ENCODE measurements around the gene NSD2. TPM values are rescaled to one million over a fixed set of nuclear protein-coding genes. Genes with fewer than 3 reads are reported as not detected.
A peak's percentile ranks its signal among the peaks of the same experiment; 100 is the strongest.

Gene NSD2
- total RNA-seq, 1 donor from 2014 or later = 138 TPM

DNA sequence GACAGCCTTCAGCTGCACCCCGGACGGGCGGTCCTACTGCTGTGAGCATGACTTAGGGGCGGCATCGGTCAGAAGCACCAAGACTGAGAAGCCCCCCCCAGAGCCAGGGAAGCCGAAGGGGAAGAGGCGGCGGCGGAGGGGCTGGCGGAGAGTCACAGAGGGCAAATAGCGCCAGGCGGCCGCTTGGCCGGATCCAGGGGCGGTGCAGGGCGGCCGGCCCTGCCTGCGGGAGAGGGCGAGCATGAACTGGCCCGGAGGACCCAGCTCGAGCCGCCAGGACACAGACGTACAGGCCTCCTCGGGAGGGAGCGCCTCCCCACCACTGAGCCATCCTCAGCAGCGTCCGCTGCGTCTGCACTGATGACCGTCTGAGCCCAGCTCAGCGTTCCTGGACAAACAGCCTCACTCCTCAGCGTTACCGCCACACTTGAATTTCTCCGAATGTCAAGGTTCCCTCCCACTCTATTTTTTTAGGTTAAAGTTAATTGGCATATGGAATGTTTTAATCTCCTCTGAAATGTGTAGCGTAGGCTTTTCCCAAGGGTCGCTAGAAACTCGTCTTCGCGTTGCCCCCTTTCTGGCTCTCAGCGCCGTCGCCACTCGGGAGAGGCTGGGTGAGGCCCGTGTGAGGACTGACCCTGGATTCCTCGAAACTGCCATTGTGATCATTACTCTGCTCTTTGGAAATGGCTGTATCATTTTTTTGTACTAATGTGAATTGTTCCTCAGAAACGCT is 107.7 kb downstream of the NSD2 start:
- TF ChIP-seq, protein P1, sequence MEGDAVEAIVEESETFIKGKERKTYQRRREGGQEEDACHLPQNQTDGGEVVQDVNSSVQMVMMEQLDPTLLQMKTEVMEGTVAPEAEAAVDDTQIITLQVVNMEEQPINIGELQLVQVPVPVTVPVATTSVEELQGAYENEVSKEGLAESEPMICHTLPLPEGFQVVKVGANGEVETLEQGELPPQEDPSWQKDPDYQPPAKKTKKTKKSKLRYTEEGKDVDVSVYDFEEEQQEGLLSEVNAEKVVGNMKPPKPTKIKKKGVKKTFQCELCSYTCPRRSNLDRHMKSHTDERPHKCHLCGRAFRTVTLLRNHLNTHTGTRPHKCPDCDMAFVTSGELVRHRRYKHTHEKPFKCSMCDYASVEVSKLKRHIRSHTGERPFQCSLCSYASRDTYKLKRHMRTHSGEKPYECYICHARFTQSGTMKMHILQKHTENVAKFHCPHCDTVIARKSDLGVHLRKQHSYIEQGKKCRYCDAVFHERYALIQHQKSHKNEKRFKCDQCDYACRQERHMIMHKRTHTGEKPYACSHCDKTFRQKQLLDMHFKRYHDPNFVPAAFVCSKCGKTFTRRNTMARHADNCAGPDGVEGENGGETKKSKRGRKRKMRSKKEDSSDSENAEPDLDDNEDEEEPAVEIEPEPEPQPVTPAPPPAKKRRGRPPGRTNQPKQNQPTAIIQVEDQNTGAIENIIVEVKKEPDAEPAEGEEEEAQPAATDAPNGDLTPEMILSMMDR (IDR thresholded peaks at IDR 0.05; ENCODE audit: partially characterized antibody, unreplicated experiment) = no peak
- H3K27me3 Mint-ChIP-seq (ENCODE audit: unreplicated experiment) = peaks cover 3% of the 10 kb centered on the region
- no peak overlapping the region for H3K4me3 Mint-ChIP-seq (ENCODE audit: unreplicated experiment)
- no peaks in the 10 kb centered on the region for H3K36me3 Mint-ChIP-seq (ENCODE audit: unreplicated experiment)
- no peak for DNase-seq
- H3K9me3 Mint-ChIP-seq (ENCODE audit: unreplicated experiment) = peaks cover 6% of the 10 kb centered on the region
- H3K4me1 Mint-ChIP-seq (ENCODE audit: low read depth, unreplicated experiment) = no peaks in the 10 kb centered on the region
- no peak overlapping the region for H3K27ac Mint-ChIP-seq (ENCODE audit: unreplicated experiment)

DNA sequence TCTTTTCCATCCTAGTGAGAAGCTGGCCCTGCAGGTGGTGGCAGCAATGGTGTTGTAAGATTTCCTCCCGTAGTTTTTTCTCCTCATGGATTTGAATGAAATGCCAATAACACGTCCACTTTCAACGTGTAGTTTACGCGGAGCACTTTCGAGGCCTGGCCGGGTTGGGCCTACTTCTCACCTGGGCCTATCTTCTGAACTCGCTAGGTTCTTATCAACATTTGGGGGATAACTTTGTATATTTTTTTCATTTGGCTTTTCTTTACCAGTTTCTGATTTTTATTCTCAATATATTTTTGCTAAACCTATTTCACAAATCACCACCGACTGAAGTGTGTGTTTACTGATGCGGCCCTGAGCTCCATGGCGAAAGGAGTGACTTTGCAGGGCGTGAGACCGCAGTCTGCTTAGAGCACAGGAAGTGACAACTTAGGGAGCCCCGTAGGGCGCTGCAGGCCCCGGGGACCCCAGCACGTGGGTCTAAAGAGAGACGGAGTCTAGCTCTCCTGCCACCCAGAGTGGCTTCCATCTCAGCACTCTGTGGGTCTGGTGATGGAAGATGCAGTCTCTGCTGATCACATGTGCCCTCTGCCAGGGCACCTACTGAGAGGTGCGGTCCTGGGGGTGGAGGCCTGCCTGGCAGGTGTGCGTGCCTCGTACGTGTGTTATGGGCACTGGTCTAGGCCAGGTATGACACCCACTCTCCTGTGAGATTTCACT is 108.4 kb downstream of the NSD2 start:
- Mint-ChIP-seq H3K27ac (ENCODE audit: unreplicated experiment) (peak overlapping the region; percentile 45), H3K4me1 (ENCODE audit: low read depth, unreplicated experiment) (no peaks in the 10 kb centered on the region), H3K27me3 (ENCODE audit: unreplicated experiment) (peaks cover 3% of the 10 kb centered on the region), H3K36me3 (ENCODE audit: unreplicated experiment) (no peaks in the 10 kb centered on the region), H3K9me3 (ENCODE audit: unreplicated experiment) (peaks cover 6% of the 10 kb centered on the region), H3K4me3 (ENCODE audit: unreplicated experiment) (peak overlapping the region; percentile 23)
- TF ChIP-seq, protein P1 (IDR thresholded peaks at IDR 0.05; ENCODE audit: partially characterized antibody, unreplicated experiment) = no peak
- DNase-seq = no peak

DNA sequence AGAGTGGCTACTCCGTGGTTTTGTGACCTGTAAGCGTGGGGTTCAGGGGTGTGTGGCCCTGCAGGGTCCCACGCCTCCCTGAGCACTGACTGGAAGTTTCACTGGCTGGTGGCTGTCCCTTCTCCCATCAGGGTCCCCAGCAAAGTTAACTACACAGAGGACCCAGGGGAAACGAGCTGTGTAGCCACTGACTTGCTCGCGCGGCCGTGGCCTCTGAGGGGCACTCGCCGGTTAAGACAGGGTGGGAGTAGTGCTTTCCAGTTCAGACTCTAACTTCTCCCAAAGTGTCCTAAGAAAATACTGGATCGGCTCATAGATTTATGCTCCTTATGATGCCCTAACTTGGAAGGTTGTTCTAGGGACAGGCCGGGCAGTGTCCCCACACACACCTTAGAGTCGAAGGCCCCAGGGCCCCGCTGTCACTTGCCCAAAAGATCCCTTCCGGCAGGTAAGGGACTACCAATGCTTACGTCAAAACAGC is 109.4 kb downstream of the NSD2 start:
- H3K4me3 Mint-ChIP-seq (ENCODE audit: unreplicated experiment) = no peak overlapping the region
- H3K36me3 Mint-ChIP-seq (ENCODE audit: unreplicated experiment) = no peaks in the 10 kb centered on the region
- H3K4me1 Mint-ChIP-seq (ENCODE audit: low read depth, unreplicated experiment) = no peaks in the 10 kb centered on the region
- no peak overlapping the region for H3K27ac Mint-ChIP-seq (ENCODE audit: unreplicated experiment)
- peaks cover 3% of the 10 kb centered on the region for H3K27me3 Mint-ChIP-seq (ENCODE audit: unreplicated experiment)
- DNase-seq = no peak
- TF ChIP-seq, protein P1 (IDR thresholded peaks at IDR 0.05; ENCODE audit: partially characterized antibody, unreplicated experiment) = no peak
- peaks cover 5% of the 10 kb centered on the region for H3K9me3 Mint-ChIP-seq (ENCODE audit: unreplicated experiment)

DNA sequence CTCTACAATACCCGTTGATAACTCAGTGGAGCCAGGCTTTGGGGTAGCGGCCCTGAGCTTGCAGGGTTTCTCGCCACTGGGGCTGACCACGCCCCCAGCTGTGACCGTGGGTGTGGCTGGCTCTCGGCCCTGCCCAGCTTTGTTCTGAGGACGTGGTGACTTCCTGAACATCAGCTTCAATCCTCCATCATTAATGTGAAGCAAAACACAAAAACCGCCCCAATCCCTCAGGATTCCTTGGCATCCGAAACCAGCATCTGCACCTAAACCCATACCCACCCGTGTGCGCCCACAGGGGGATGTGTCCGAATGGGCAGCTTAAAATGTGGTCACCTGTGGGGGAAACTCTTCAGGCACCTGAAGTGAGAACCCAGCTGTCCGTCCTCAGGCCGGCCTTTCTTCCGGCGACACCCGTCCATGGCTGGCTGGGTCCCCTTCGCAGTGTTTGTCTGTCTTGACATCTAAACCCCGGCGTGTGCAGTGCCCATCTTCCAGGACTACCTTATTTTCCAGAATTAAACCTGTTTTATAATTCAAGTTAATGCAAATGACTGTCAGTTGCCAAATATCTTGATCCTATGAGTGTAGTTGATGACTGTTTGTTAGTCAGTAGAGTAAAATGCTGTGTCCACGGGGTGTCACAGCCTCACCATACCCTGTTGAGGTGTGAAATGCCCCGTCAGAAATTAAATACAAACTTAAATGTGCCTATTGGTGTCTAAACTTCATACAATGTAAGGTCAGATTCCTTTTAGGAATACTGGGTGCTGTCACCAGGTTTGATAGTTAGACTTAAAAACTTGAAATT is 110.3 kb downstream of the NSD2 start:
- H3K4me1 Mint-ChIP-seq (ENCODE audit: low read depth, unreplicated experiment) = no peaks in the 10 kb centered on the region
- peaks cover 3% of the 10 kb centered on the region for H3K27me3 Mint-ChIP-seq (ENCODE audit: unreplicated experiment)
- no peak overlapping the region for H3K4me3 Mint-ChIP-seq (ENCODE audit: unreplicated experiment)
- H3K27ac Mint-ChIP-seq (ENCODE audit: unreplicated experiment) = peak overlapping the region; percentile 33
- H3K36me3 Mint-ChIP-seq (ENCODE audit: unreplicated experiment) = no peaks in the 10 kb centered on the region
- DNase-seq = peak; percentile 50
- TF ChIP-seq, protein P1 (IDR thresholded peaks at IDR 0.05; ENCODE audit: partially characterized antibody, unreplicated experiment) = no peak
- peaks cover 5% of the 10 kb centered on the region for H3K9me3 Mint-ChIP-seq (ENCODE audit: unreplicated experiment)
